Measurements from ENCODE around the gene HES5.

HES5 gene

DNA sequence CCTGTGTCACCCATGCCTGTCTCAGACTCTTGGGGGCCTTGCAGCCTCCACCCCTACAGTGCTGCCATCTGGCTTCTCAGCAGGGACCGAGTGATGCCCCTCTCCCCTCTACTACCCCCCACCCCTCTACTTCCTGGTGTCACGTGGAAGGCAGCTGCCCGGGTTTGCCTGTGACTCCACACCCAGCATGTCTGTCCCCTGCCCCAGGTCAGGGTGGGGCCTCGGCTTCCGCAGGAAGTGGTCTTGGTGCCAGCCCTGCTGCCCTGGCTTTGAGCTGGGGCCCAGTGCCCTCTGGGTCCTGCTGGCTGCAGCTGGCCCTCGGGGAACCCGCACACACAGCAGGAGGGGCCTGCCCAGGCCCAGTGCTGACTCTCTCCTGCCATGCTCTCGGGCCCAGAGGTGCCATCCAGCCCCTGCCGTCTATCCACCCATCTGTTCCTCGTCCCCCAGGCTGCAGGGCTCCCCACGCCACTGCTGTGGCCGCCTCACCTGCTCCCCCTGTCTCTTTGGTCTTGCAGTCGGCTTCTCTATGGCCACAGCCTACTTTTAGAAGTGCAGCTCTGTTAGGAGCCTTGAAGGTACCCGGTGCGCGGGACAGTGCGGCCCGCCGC lies 30.0 kb downstream of the HES5 start:
- DNase-seq (ENCODE audit: low read depth), result no peak

DNA sequence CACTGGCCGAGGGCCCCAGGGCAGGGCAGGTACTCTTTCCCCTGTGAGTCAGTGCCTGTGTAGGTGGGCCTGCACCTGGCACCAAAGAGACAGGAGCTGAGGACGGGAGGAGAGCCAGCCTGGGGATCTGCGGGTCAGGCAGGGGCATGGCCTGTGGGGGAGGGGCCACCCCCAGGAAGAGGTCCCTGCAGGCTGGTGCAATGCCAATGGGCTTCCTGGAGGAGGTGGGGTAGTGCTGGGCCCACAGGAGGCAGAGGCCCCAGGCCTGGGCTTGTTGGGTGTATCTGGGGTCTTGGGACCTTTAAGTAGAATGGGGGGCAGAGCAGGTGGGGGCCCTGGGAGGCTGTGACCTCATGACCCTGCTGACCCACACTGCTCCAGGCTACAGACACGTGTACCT lies 30.8 kb downstream of the HES5 start:
- DNase-seq (ENCODE audit: low read depth), result no peak

DNA sequence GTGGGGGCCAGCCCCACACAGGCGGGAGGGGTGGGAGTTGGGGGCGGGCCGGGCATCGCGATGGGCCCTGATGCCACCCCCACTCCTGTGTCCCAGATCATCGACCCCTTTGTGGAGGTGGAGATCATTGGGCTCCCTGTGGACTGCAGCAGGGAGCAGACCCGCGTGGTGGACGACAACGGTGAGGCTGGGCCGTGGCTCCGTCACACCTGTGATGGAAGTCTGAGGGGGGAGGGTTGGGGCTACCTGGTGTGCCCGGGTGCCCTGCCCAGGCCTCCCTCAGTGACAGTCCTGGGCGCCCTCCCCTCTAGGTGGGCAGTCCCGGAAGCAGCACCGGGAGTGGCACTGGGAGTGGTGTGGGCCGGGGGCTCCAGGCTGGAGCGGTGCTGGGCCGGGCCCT lies 31.4 kb downstream of the HES5 start:
- no peak for DNase-seq (ENCODE audit: low read depth)

DNA sequence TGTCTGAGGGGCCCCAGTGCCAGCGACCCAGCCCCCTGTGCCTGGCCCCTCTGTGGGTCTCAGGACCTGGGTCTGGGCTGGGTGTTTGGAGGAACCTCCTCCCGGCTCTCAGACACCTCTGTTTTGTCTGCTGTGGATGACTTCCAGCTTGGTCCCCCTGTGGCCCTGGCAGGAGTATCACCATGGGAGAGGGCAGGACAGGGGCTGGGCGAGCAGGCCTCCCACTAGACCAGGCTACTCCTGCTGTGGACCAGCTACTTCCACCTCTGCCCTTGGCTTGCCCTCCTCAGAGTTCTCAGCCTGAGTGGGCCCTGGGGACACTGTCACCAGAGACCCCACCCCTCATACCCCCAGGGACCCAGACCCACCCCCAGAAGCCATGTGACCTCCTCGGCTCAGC lies 32.2 kb downstream of the HES5 start:
- DNase-seq (ENCODE audit: low read depth), result no peak

DNA sequence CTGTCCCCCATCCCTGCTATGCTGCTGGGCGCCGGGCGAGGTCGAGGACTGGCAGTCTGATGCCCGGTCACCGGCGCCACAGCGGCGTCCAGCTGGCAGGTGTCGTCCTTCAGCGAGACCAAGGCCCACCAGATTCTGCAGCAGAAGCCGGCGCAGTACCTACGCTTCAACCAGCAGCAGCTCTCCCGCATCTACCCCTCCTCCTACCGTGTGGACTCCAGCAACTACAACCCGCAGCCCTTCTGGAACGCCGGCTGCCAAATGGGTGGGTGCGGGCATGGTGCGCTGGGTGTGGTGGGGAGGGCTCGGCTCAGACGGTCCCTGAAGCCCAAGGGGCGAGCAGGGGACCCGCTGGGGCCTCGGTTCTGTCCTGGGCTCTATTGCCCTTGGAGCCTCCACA lies 33.3 kb downstream of the HES5 start:
- DNase-seq (ENCODE audit: low read depth), result no peak

DNA sequence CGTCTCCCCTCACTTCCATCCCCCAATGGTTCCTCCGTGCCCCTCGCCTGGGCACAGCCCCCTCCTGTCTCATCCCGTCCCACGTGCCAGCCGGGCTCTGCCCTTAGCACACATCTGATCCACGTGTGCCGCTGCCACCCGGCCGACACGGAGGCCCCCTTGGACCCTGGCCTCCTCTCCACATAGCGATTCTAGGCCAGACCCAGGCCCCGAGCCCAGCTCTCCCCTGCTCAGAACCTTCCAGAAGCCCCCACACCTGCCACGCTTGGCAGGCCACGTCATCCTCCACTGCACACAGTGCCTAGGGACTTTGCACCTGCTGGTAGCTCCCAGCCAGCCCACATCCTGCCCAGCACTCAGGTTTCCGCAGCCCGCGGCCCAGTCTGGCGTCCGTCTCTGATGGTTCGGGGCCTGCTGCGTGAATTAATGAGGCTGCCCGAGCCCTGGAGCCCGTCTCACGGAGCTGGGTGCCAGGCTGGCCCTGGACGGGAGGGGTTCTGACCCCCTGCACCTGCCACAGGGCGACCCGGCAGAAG lies 33.9 kb downstream of the HES5 start:
- no peak for DNase-seq (ENCODE audit: low read depth)

DNA sequence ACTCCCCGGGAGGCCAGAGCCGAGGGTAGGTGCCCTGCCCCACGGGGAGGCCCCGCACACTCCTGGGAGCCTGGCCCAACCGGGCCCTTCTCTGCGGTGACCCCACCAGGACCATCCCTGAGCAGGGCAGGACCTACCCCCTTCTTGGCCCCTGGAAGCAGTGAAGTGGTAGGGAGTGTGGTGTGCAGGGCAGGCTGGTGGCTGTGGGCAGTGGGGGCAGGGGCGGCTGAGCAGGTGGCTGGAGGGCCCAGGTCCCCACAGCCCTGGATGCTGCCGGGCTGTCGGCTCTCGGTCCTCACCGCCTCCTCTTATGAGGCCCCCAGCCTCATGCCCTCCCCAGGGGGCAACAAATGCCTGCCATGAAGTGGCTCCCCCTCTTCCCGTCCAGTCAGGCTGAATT lies 34.5 kb downstream of the HES5 start:
- DNase-seq (ENCODE audit: low read depth), result no peak

DNA sequence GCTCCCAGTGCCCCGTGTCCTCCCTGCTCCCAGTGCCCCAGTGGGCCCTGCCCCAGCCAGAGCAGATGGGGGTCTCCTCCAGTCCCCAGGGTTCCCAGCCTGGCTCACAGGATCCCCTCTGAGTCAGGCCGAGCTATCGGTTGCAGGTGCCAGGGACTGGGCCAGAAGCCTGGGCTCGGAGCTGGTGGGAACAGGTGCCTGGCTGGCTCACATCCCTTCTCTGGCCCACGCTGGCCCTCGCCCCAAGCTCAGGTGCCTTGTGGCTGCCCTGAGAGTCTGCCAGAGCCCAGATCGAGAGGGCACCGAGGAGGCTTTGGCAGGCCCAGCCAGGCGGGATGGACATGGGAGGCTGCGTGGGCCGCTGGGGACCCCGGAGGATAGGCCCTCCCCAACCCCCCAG lies 35.0 kb downstream of the HES5 start:
- DNase-seq (ENCODE audit: low read depth), result no peak

DNA sequence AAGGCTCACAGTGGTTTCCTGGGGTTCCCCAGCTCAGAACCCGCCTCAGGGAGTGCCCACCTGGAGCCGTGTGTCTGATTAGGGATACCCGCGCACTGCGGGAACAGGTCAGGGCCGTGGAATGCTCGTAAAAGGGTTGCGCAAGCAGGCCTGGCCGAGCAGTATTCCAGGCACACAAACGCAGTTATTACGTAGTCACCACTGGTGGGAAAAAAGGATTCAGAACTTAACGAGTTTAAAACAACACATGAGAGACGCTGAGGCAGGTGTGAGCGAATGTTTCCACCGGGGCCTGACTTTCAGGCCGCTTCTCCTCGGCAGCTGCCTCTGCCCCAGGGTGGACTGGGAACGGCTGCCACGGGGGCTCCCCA lies 35.8 kb downstream of the HES5 start:
- DNase-seq (ENCODE audit: low read depth), result no peak

DNA sequence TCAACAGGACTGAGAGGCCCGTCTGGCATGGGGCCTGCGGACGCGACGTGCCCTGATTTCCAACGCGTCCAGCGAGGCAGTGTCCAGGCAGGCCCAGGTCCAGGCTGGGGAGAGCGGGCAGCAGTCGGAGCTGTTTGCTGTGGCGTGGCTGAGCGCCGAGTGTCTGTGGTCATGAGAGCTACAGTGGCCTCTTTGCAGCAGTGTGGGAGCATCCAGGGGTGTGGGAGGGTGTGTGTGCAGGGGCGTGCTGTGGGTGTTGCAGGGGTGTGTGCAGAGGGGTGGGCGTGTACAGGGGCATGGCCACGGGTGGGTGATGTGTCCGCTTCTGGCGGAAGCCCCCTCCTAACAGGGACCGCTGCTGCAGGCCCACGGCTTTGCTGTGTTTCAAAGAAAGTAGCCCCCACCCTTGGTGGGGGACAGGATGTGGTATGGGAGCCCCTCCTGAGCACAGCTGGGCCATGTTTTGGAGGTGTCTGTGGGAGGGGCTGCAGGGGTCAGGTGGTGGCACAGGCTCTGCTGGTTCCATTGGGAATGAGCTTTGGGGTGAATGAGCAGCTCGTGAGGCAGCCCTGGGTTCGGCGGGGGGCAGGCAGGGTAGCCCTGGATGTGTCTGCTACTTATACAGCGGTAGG lies 36.3 kb downstream of the HES5 start:
- no peak for DNase-seq (ENCODE audit: low read depth)

DNA sequence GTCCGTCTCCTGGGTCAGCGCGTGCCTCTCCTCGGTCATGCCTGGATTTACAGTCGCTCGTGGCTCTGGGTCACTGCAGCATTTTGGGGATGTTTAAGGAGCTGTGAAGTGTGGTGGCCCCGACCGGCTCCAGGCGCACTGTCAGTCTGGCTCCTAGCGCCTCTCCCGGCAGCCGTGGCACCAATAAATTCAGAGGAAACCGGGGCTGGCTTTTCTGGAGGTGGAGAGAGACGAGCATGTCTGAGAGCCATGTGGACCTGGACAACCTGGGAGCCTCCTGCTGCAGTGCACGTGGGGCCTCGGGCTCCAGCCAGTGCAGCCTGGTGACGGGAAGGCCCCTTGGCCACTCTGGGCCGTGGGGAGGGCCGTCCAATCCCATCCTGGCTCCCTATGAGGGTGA lies 36.8 kb downstream of the HES5 start:
- DNase-seq (ENCODE audit: low read depth), result no peak

DNA sequence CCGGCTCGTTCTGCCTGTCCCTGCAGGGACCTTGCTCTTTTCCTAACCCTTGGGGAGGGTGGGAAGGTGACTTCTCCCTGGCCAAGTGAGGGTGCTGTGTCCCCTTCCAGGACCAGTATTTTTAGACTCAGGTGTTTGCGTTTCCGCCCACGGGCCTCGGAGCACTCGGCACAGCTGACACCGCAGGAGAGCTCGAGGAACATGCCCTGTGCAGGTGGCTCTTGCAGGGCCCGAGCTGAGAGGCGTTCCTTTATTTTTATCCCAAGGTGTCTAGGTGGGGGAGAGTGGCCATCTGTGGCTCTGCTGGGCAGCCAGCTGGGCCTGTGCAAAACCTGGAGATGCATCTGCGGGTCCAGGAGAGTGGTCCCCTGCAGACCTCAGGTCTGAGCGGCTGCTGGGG lies 38.0 kb downstream of the HES5 start:
- no peak for DNase-seq (ENCODE audit: low read depth)

DNA sequence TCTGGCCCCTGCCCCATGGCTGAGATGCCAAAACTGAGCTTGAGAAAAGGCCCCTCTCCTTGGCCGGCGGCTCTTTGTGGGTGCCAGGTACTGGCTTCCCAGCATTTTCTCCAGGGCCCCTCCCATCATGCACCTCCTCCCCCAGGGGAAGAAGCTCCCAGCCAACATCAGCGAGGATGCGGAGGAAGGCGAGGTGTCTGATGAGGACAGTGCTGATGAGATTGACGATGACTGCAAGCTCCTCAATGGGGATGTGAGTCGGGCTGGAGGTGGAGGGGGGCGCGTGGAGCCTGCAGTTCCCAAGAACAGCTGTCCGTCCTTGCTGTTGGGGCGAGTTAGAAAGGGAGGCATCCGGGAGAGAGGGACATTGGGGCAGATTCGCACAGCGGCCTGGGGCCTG lies 40.4 kb downstream of the HES5 start:
- DNase-seq (ENCODE audit: low read depth), result no peak

DNA sequence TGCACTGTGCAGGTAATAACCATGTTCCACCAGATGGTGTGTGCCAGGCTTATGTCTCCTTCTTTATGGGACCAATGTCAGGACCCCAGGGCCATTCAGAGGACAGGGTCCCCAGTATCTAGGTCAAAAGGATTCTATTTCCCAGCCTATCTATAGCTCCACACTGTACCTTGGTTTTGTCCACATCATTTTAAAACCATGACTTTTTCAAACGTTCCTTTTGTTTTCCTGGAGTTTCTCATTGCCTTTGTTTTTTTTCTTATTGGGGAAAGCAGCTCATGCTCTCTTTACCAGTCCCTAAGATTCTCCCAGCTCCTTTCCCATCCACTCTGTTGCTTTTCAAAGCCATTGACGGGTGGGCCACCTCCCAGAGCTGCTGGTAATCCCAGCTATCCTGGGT lies 41.4 kb downstream of the HES5 start:
- no peak for DNase-seq (ENCODE audit: low read depth)

DNA sequence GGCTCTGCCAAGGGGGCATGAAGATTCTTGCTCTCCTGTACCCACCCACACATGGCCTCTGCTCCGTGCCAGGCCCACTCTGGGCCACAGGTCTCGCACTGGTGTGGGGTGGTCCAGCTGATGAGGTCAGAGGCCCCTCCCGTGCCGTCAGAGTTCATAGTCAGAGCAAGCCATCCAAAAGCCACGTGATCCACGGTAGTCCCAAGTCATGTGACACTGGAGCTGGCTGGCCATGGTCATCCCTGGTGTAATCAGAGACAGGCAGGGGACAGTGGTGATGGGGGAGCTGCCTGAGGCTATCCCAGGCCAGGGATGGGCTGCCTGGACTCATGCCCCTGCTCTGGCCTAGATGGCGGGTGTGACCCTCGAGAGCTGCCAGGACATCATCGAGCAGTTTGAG lies 43.5 kb downstream of the HES5 start:
- DNase-seq (ENCODE audit: low read depth), result no peak

DNA sequence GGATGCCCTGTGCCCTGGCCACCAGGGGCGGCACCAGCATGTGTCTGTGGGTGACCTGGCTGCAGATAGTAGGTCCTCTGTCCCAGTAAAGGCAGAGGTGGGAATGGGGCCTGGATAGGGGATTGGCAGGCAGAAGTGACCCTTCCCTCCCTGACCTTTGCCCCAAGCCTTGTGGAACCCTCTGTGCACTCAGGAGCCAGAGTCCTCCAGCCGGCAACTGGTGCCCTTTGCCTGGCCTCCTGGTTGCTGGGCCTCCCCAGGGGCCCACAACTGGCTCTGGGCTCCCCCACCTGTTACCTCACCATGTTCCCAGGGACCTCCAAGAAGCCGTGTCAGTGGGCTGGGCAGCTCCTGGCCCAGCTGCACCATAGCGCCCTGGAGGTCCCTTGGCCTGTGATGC lies 44.0 kb downstream of the HES5 start:
- DNase-seq (ENCODE audit: low read depth), result no peak

DNA sequence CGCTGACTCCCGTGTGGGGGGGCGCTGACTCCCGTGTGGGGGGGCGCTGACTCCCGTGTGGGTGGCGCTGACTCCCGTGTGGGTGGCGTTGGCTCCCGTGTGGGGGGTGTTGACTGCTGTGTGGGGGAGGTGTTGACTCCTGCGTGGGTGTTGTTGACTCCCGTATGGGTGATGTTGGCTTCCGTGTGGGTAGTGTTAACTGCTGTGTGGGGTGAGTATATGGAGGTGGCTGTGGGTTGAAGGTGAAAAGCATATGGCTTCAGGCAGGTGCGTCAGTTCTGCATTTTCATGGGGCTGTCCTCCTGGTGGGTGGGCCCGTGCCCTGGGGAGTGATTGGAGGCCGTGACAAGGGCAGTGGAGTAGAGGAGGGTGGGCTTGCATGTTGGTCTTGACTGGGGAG lies 46.1 kb downstream of the HES5 start:
- no peak for DNase-seq (ENCODE audit: low read depth)

DNA sequence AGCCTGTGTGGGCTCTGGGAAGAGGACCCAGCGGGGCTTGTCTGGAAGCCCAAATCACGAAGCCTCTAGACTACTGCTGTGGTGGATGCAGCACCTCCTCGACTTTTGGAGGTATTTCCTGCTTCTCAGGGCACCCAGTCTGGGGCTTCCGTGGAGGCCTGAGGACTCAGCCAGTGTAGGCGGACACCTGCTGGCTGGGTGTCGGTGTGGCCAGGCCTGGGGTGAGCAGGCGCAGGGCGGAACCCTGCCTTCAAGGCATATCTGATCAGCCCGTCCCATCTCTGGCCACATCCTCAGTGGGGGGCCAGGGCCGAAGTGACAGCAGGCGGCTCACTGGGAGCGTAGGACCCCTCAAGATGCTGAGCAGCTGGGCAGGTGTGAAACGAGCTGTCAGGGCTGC lies 47.0 kb downstream of the HES5 start:
- no peak for DNase-seq (ENCODE audit: low read depth)

DNA sequence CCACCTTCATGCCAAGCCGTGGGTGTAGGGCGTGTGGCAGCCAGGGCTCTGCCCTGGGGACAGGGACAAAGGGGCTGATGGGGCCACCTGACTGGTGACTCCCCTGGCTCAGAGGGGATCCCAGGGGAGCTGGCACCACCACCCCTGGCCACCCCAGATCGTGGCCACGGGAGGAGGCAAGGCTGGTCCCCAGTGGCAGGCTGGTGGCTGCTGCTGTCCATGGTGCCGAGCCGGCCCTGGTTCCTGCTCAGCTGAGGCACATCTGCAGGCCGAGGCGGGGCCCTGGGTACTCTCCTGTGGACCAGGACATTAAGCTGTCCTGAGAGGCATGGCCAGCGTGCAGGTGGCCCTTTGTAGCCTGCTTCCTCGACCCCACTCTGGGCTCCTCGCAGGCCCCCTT lies 47.5 kb downstream of the HES5 start:
- no peak for DNase-seq (ENCODE audit: low read depth)

DNA sequence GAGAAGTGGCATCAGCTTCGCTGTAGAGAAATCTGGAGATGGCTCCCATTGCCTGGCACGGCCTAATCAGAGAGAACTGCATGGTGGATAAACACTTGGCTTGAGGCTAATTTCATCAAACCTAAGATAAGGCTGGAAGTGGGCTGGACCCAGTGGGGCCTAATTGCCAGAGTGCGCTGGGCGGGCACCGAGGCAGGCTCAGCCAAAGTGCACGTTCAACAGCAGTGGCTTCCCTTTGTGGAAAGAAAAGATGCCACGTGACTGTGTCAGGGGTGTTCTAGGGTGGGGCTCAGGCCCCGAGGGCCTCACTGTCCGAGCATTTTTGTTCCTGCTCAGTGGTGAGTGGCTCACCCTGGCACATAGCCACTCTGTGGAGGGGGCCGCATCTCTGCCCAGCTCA lies 48.2 kb downstream of the HES5 start:
- no peak for DNase-seq (ENCODE audit: low read depth)

DNA sequence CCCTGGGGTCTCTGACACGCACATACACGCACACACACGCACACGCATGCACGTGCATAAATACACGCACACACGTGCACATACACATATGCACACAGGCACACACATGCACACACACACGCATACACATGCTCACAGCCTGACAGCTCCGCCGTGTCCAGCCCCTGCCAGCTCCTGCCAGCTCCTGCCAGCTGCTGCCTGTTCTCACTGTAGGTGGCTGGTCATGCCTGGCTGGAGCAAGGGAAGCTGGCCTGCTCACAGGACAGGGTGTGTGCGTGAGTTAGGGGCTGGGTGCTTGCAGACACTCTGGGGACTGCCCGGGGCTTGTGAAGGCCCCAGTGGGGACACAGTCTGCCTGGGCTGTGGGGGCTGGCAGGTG lies 49.1 kb downstream of the HES5 start:
- no peak for DNase-seq (ENCODE audit: low read depth)

DNA sequence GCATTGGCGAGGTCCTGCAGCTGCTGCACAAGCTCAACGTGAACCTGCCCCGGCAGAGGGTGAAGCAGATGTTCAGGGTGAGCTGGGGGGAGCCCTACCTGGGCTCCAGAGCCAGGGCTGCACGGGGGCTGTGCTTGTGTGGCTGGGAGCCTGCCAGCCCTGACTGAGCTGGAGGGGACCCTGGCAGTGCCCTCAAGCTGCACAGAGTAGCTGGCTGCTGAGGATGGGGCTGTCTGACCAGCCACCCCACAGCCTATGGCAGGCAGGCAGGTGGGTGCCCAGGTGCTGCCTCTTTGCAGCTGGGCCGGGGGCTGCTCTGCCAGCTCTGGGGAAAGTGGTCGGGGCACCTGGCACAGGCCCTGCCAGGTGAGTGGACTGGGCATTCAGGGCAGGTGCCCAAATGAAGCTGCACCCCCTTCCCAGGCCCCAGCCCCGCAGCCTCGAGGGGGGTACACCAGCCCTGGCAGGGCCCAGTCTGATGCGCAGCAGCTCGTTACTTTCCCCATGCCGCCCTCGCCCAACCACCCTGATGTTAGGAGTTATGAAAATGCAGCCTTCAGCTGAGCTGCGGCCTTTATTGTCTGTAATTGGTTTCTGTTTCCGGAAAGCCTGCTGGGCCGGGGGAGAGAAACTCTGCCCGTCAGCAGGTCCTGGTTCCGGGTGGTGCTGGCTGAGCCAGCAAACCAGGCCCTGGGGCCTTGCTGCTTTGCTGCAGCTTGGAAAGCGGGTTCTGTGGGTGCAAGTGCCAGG lies 49.7 kb downstream of the HES5 start:
- DNase-seq (ENCODE audit: low read depth), result no peak

DNA sequence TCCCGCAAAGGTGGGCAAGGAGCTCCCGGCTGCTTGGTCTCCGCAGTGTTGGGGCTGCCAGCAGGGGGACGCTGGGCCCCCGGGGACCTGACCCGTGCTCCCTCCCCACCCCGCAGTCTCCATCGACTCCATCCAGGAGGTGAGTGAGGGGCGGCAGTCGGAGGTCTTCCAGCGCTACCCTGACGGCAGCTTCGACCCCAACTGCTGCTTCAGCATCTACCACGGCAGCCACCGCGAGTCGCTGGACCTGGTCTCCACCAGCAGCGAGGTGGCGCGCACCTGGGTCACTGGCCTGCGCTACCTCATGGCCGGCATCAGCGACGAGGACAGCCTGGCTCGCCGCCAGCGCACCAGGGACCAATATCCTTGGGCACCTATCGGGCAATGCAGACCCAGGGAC lies 50.4 kb downstream of the HES5 start:
- DNase-seq (ENCODE audit: low read depth), result no peak

DNA sequence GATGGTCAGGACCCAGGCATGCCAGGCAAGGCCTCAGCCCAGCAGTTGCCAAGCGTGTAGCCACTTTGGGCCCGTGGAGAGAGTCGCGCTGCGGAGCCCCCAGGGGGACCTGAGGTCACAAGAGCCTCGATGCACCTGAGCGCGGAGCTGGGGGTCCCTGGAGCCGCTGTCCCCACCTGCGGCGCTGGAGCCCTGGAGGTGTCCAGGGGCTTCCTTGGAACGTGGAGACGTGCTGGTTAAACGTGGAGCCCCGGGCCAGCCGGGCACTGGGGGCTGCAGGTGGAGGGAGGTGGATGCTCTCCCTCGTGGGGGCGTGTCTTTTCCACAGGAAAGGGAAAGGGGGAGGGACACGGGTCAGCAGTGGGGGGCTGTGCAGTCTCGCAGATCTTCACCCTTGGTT lies 50.9 kb downstream of the HES5 start:
- no peak for DNase-seq (ENCODE audit: low read depth)

All from T follicular helper cell (primary cell).